ENCODE data around the gene HDAC4.

- TF ChIP-seq CTCF (IDR thresholded peaks at IDR 0.05; ENCODE audit: low read length), result no peak
- TF ChIP-seq EZH2 (IDR thresholded peaks at IDR 0.05; ENCODE audit: borderline replicate concordance, low read length), result no peak
Observed at GRCh38 chr2:239020541-239021041, 380.2 kb downstream of the HDAC4 start.
